ENCODE data around the gene PDE1C.

The PDE1C gene

DNA sequence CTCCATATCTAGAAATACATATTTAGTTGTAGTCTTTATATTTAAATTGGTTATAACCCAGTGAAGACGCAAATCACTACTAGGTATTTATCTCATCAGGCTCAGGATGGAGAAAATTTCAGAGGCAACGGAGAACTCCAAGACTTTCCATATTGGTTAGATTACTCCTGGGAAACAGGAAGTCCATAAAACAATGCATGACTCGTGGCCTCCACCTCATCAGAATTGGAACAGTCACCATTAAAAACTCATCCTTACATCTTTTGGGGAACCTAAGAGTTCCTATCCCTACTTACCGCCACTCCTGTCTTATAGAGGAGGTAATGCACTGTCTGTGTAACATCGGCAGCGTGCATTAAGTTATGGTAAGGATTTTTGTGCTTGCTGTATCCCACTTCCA, 205.6 kb downstream of the PDE1C start:
- no peak for DNase-seq (ENCODE audit: low read depth)
- TF ChIP-seq, protein P1, sequence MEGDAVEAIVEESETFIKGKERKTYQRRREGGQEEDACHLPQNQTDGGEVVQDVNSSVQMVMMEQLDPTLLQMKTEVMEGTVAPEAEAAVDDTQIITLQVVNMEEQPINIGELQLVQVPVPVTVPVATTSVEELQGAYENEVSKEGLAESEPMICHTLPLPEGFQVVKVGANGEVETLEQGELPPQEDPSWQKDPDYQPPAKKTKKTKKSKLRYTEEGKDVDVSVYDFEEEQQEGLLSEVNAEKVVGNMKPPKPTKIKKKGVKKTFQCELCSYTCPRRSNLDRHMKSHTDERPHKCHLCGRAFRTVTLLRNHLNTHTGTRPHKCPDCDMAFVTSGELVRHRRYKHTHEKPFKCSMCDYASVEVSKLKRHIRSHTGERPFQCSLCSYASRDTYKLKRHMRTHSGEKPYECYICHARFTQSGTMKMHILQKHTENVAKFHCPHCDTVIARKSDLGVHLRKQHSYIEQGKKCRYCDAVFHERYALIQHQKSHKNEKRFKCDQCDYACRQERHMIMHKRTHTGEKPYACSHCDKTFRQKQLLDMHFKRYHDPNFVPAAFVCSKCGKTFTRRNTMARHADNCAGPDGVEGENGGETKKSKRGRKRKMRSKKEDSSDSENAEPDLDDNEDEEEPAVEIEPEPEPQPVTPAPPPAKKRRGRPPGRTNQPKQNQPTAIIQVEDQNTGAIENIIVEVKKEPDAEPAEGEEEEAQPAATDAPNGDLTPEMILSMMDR (conservative IDR thresholded peaks at IDR 0.05; ENCODE audit: low read depth, low read length) = no peak
- no peak overlapping the region for H3K4me3 ChIP-seq (ENCODE audit: low read depth, low read length)

DNA sequence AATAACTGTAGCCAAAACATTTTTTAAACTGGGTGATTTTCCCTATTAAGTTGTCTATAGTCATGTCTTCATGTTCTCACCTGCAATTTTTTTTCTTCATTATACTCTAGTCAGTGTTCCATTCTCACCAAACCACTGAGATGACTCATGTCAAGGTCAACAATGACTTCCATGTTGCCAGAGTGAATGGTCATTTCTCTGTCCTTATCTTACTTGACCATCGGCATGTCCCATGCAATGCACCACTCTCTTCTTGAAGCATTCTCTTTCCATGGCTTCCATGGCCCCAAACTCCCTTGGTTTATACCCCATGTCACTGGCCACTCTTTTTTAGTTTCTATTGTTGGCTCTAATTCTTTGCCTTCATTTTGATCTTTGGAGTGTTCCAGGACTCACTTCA, 209.3 kb downstream of the PDE1C start:
- no peak overlapping the region for H3K4me3 ChIP-seq (ENCODE audit: low read depth, low read length)
- DNase-seq (ENCODE audit: low read depth) = no peak
- TF ChIP-seq, protein P1 (conservative IDR thresholded peaks at IDR 0.05; ENCODE audit: low read depth, low read length) = no peak

DNA sequence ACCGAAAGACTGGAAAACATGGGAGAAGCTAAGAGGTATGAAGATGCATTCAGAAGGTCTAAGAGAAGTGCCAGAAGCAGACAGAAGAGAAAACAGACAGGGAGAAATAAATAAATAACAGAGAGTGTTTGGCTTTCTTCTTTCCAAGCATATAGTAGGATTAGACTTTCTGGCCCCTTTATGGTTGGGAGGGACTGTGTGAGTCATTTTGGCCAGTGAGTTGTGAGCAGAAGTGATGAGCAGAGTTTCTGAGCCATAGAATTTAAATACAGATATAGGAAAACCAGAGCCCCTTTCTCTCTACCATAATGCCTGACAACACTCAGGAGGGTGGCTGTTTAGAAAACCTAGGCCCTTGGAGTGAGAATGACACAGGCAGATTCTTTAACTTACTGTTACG, 212.2 kb downstream of the PDE1C start:
- H3K4me3 ChIP-seq (ENCODE audit: low read depth, low read length) = no peak overlapping the region
- no peak for DNase-seq (ENCODE audit: low read depth)
- TF ChIP-seq, protein P1 (conservative IDR thresholded peaks at IDR 0.05; ENCODE audit: low read depth, low read length) = no peak

DNA sequence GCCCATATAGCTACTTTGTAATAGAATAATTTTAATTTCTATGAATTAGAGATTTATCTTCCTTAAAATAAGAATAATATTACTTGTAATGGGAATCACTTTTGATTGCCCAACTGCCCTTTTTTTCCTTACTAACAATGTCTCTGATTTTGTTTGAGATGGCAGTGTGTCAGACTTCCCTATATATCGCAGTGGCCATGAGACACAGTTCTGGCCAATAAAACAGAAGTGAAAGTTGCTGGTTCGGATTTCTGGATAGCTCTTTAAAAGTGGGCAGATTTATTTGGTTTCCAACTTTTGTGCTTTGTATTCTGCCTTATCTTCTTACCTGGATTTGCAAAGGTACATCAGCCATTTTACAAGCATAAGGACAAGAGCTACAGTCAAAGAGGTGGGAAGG, 213.0 kb downstream of the PDE1C start:
- TF ChIP-seq, protein P1 (conservative IDR thresholded peaks at IDR 0.05; ENCODE audit: low read depth, low read length) = no peak
- no peak for DNase-seq (ENCODE audit: low read depth)
- no peak overlapping the region for H3K4me3 ChIP-seq (ENCODE audit: low read depth, low read length)

DNA sequence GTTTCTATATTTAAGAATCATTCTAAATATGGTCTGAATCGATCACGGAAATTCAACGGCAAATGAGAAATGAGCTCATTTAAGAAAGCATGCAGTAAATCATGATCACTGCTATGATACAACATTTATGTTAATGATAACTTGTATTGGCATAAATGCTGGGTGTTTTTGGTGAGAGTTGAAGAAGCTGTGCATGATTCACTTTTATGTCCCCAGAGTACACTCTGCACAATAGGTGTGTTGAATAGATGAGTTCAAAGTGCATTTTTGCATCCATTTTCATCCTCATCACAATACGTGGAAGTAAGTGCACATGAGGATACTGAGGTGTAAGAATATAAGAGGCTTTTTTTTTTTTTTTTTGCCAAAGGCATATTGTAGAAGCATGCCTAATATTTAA, 213.9 kb downstream of the PDE1C start:
- TF ChIP-seq, protein P1 (conservative IDR thresholded peaks at IDR 0.05; ENCODE audit: low read depth, low read length) = no peak
- DNase-seq (ENCODE audit: low read depth) = no peak
- H3K4me3 ChIP-seq (ENCODE audit: low read depth, low read length) = no peak overlapping the region

DNA sequence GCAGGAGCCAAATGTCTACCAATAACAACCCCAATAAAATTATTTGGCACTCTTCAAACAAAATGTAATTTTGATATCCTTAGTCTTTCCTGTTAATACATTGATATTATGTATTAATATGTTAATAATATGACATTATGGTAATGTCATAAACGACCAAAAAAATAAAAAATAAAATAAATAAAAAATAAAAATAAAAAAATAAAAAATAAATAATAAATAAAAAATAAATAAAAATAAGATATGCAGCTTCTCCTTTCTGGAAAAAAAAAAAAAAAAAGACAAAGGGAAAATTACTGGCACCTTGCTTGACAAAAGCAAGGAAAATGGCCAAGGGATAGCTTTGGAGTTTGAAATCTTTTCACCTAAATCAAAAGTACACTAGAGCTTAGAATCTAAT, 214.7 kb downstream of the PDE1C start:
- TF ChIP-seq, protein P1 (conservative IDR thresholded peaks at IDR 0.05; ENCODE audit: low read depth, low read length) = no peak
- H3K4me3 ChIP-seq (ENCODE audit: low read depth, low read length) = no peak overlapping the region

DNA sequence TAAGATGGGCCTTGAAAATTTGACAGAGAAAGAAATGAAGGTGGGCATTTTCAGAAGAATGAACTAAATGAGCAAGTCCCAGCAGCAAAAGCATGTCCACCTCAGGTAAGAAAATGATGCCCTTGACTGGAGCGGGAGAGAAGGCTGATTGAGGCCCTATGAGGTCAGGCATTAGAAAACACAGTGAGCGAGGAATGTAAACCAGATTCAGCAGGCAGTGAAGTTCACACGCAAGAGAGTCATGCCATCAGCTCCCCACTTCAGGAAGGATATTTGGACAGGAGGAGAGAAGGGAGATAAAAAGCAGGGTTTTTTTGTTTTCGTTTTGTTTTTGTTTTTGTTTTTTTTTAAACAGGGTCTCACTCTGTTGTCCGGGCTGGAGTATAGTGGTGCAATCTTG, 216.8 kb downstream of the PDE1C start:
- no peak for DNase-seq (ENCODE audit: low read depth)
- TF ChIP-seq, protein P1 (conservative IDR thresholded peaks at IDR 0.05; ENCODE audit: low read depth, low read length) = no peak
- no peak overlapping the region for H3K4me3 ChIP-seq (ENCODE audit: low read depth, low read length)

More for the DNA sequence above, 214.7 kb downstream of the PDE1C start:
- no peak for DNase-seq (ENCODE audit: low read depth)
